T-cell (primary cell): ENCODE measurements around the gene TENT5D. TPM values are rescaled to one million over a fixed set of nuclear protein-coding genes. Genes with fewer than 3 reads are reported as not detected.
A peak's percentile ranks its signal among the peaks of the same experiment; 100 is the strongest.
"Not testable (repeated sequence)": the region's sequence is repeated elsewhere in the genome, so short reads cannot be mapped to it uniquely, and the experiment has no call there.

Experiments used
- ATAC-seq, 4 experiments: fragments of 200-7000 bp in 3 of 4; fragments of 150-1000 bp in 1 of 4; cut with Tn5 transposase; replicated peaks in 1 of 4; 1 replicate in 3 of 4; 2 replicates in 1 of 4; pipeline ENCODE4 v1.10.0; 2021; ENCODE audit warnings: moderate library complexity in 3 of 4, mild to moderate bottlenecking in 2 of 4, moderate number of reproducible peaks in 1 of 4
- CTCF ChIA-PET, 2 donors: fragments of 300-600 bp; sonication (Branson Sonifier 250); formaldehyde crosslinking; loops; one replicate each; lab custom pipeline; 2022; ENCODE audit warnings: antibody characterized with exemption in 2 of 2; lab: Charles Lee
- POLR2A ChIA-PET, 2 donors: fragments of 300-600 bp; sonication (Branson Sonifier 250); formaldehyde crosslinking; loops; one replicate each; lab custom pipeline; 2022; ENCODE audit warnings: antibody characterized with exemption in 2 of 2; lab: Charles Lee
- DNase-seq, 35 experiments: peaks; one replicate each; pipeline versions ENCODE4 v3.0.0 to v3.0.0-alpha.2; 2013 to 2023
- H3K27ac ChIP-seq: one replicate; pipeline ENCODE4 v1.5.1; 2013; ENCODE audit warnings: low read length
- H3K27me3 ChIP-seq, 2 experiments: replicated peaks in 1 of 2; 1 replicate in 1 of 2; 2 replicates in 1 of 2; pipeline versions ENCODE4 v1.6.1 to v1.7.0; 2013; ENCODE audit warnings: low read length in 1 of 2, mixed read lengths in 1 of 2; ENCODE audit not compliant: control insufficient read depth in 2 of 2, insufficient read depth in 2 of 2; ENCODE audit errors: extremely low read depth in 1 of 2
- H3K36me3 ChIP-seq, 2 donors: 1 replicate in 1 of 2; 2 replicates in 1 of 2; pipeline versions ENCODE4 v1.6.1 to v1.7.0; 2013; ENCODE audit warnings: low read length in 1 of 2; ENCODE audit not compliant: control insufficient read depth in 2 of 2, insufficient read depth in 1 of 2; ENCODE audit errors: extremely low read depth in 1 of 2
- H3K4me1 ChIP-seq, 2 experiments: 1 replicate in 1 of 2; 2 replicates in 1 of 2; pipeline versions ENCODE4 v1.6.1 to v1.7.0; 2013; ENCODE audit warnings: low read length in 2 of 2, mixed read lengths in 1 of 2; ENCODE audit not compliant: insufficient read depth in 2 of 2, control insufficient read depth in 1 of 2; ENCODE audit errors: extremely low read depth in 1 of 2
- H3K4me3 ChIP-seq, 2 donors: 1 replicate in 1 of 2; 2 replicates in 1 of 2; pipeline versions ENCODE4 v1.5.1 to v1.7.0; 2013; ENCODE audit warnings: mild to moderate bottlenecking in 2 of 2, low read length in 1 of 2, moderate library complexity in 1 of 2; ENCODE audit not compliant: control insufficient read depth in 1 of 2; ENCODE audit errors: extremely low read depth in 1 of 2
- H3K9me3 ChIP-seq: 2 replicates; pipeline ENCODE4 v1.7.0; 2013
- H3K27ac Mint-ChIP-seq, 2 donors: one replicate each; pipeline ENCODE4 v1.8.0; 2020 to 2021; ENCODE audit warnings: mild to moderate bottlenecking in 2 of 2, mixed read lengths in 2 of 2
- H3K27me3 Mint-ChIP-seq, 2 donors: one replicate each; pipeline ENCODE4 v1.8.0; 2021 to 2022; ENCODE audit warnings: mixed read lengths in 2 of 2
- H3K36me3 Mint-ChIP-seq: one replicate; pipeline ENCODE4 v1.8.0; 2021; ENCODE audit warnings: mixed read lengths
- H3K4me1 Mint-ChIP-seq, 3 donors: one replicate each; pipeline ENCODE4 v1.8.0; 2020 to 2022; ENCODE audit warnings: mixed read lengths in 3 of 3, mild to moderate bottlenecking in 1 of 3
- H3K4me3 Mint-ChIP-seq, 3 donors: one replicate each; pipeline ENCODE4 v1.8.0; 2020 to 2022; ENCODE audit warnings: mild to moderate bottlenecking in 3 of 3, mixed read lengths in 3 of 3, moderate library complexity in 3 of 3
- H3K9me3 Mint-ChIP-seq, 3 donors: one replicate each; pipeline ENCODE4 v1.8.0; 2020 to 2022; ENCODE audit warnings: mixed read lengths in 3 of 3
- WGBS: methylation state at CpG from one replicate; pipeline ENCODE4 v1.1.5; 2013; ENCODE audit warnings: missing lambda C conversion rate; ENCODE audit not compliant: insufficient coverage; 5-methylcytosine and 5-hydroxymethylcytosine counted together
- total RNA-seq, 35 experiments: library from RNA in 6 of 35; stranded (reverse) in 6 of 35; fragments of 120-200 nt in 1 of 35; gene quantifications; one replicate each; pipeline versions ENCODE4 v1.2.1 to v1.2.4 and lab custom pipeline; 2013 to 2026

Gene TENT5D
- total RNA-seq, 5 donors from 2014 or later (not counting 1 experiment from before 2014, with no cell fraction given) = not detected

GRCh38 chrX:80430826-80431504 is 10.7 kb downstream of the TENT5D start:
- no peaks in the 10 kb centered on the region for H3K4me1 Mint-ChIP-seq
- 71% methylated on average over 1 of the region's 3 CpGs for WGBS
- no peaks in the 10 kb centered on the region for H3K27me3 ChIP-seq
- ChIA-PET POLR2A (no interaction called here), CTCF (no interaction called here)
- H3K27me3 Mint-ChIP-seq = peaks cover 0 to 7% of the 10 kb centered on the region in 2 donors
- H3K4me3 ChIP-seq = no peak overlapping the region
- no peak overlapping the region for H3K27ac Mint-ChIP-seq
- ATAC-seq (no peak), DNase-seq (peak in 1 of 35 experiments; percentile 0)
- H3K36me3 ChIP-seq = no peaks in the 10 kb centered on the region
- peaks cover 0 to 5% (median 0%) of the 10 kb centered on the region in 3 donors for H3K9me3 Mint-ChIP-seq
- no peak overlapping the region for H3K4me3 Mint-ChIP-seq
- H3K27ac ChIP-seq = no peak overlapping the region
- no peaks in the 10 kb centered on the region for H3K36me3 Mint-ChIP-seq
- no peaks in the 10 kb centered on the region for H3K4me1 ChIP-seq
- no peaks in the 10 kb centered on the region for H3K9me3 ChIP-seq

- peaks cover 0 to 5% (median 0%) of the 10 kb centered on the region in 3 donors for H3K9me3 Mint-ChIP-seq
- Histone ChIP-seq H3K9me3 (no peaks in the 10 kb centered on the region), H3K4me3 (no peak overlapping the region), H3K27ac (no peak overlapping the region), H3K36me3 (no peaks in the 10 kb centered on the region), H3K27me3 (no peaks in the 10 kb centered on the region), H3K4me1 (no peaks in the 10 kb centered on the region)
- no peak for DNase-seq
- no peak overlapping the region for H3K4me3 Mint-ChIP-seq
- ChIA-PET CTCF (no interaction called here), POLR2A (no interaction called here)
- H3K36me3 Mint-ChIP-seq = no peaks in the 10 kb centered on the region
- ATAC-seq = no peak
- H3K27me3 Mint-ChIP-seq = peaks cover 0 to 7% of the 10 kb centered on the region in 2 donors
- H3K4me1 Mint-ChIP-seq = no peaks in the 10 kb centered on the region
- no peak overlapping the region for H3K27ac Mint-ChIP-seq
Measured at GRCh38 chrX:80431505-80431832, 11.2 kb downstream of the TENT5D start.

- Histone ChIP-seq H3K4me3 (no peak overlapping the region), H3K9me3 (no peaks in the 10 kb centered on the region), H3K27ac (no peak overlapping the region), H3K36me3 (no peaks in the 10 kb centered on the region), H3K4me1 (no peaks in the 10 kb centered on the region), H3K27me3 (no peaks in the 10 kb centered on the region)
- DNase-seq = no peak
- no peaks in the 10 kb centered on the region for H3K4me1 Mint-ChIP-seq
- H3K36me3 Mint-ChIP-seq = no peaks in the 10 kb centered on the region
- H3K9me3 Mint-ChIP-seq = peaks cover 0 to 5% (median 0%) of the 10 kb centered on the region in 3 donors
- ChIA-PET POLR2A (no interaction called here), CTCF (no interaction called here)
- no peak for ATAC-seq
- no peak overlapping the region for H3K4me3 Mint-ChIP-seq
- H3K27me3 Mint-ChIP-seq = peaks cover 0 to 3% of the 10 kb centered on the region in 2 donors
- no peak overlapping the region for H3K27ac Mint-ChIP-seq
- 100% methylated on average over 1 of the region's 3 CpGs for WGBS
Measured at GRCh38 chrX:80432441-80432840, 12.2 kb downstream of the TENT5D start.

GRCh38 chrX:80432863-80433262 is 12.6 kb downstream of the TENT5D start:
- Mint-ChIP-seq H3K9me3 (peaks cover 0 to 5% (median 0%) of the 10 kb centered on the region in 3 donors), H3K27ac (no peak overlapping the region), H3K4me1 (no peaks in the 10 kb centered on the region), H3K36me3 (no peaks in the 10 kb centered on the region), H3K4me3 (no peak overlapping the region), H3K27me3 (no peaks in the 10 kb centered on the region)
- no peaks in the 10 kb centered on the region for H3K27me3 ChIP-seq
- no peaks in the 10 kb centered on the region for H3K36me3 ChIP-seq
- ATAC-seq = no peak
- no peak overlapping the region for H3K4me3 ChIP-seq
- H3K4me1 ChIP-seq = no peaks in the 10 kb centered on the region
- no peak overlapping the region for H3K27ac ChIP-seq
- DNase-seq = no peak
- no peaks in the 10 kb centered on the region for H3K9me3 ChIP-seq
- POLR2A ChIA-PET = no interaction called here
- WGBS = no CpG with 5 or more reads among the region's 1 CpG
- CTCF ChIA-PET = interaction anchor here in 1 of 2 donors (0.5 kb wide), 1 partner anchor 136 kb away, joined by 7 read pairs; no protein-coding TSS in a partner anchor

- DNase-seq, H3K36me3 Mint-ChIP-seq, H3K4me3 ChIP-seq, H3K4me3 Mint-ChIP-seq, H3K27ac Mint-ChIP-seq, H3K27me3 ChIP-seq, H3K27ac ChIP-seq, H3K4me1 Mint-ChIP-seq, H3K9me3 ChIP-seq, POLR2A ChIA-PET, H3K4me1 ChIP-seq, ATAC-seq, H3K36me3 ChIP-seq, CTCF ChIA-PET: not testable (repeated sequence)
- Mint-ChIP-seq H3K27me3 (peaks cover 0 to 14% of the 10 kb centered on the region in 2 donors), H3K9me3 (peaks cover 7 to 17% (median 15%) of the 10 kb centered on the region in 3 donors)
- no CpG with 5 or more reads among the region's 4 CpGs for WGBS
Measured at GRCh38 chrX:80468166-80468565, 47.9 kb downstream of the TENT5D start.

GRCh38 chrX:80471582-80471981 is 51.3 kb downstream of the TENT5D start:
- ChIA-PET CTCF (no interaction called here), POLR2A (no interaction called here)
- peaks cover 0 to 4% of the 10 kb centered on the region in 2 donors for H3K27me3 Mint-ChIP-seq
- H3K4me3 Mint-ChIP-seq = no peak overlapping the region
- H3K27ac Mint-ChIP-seq = no peak overlapping the region
- H3K9me3 Mint-ChIP-seq = peaks cover 7 to 21% (median 15%) of the 10 kb centered on the region in 3 donors
- DNase-seq (no peak), ATAC-seq (no peak)
- H3K36me3 Mint-ChIP-seq = no peaks in the 10 kb centered on the region
- no peaks in the 10 kb centered on the region for H3K36me3 ChIP-seq
- no peaks in the 10 kb centered on the region for H3K4me1 Mint-ChIP-seq
- H3K27me3 ChIP-seq = no peaks in the 10 kb centered on the region
- no peaks in the 10 kb centered on the region for H3K9me3 ChIP-seq
- no peak overlapping the region for H3K27ac ChIP-seq
- no peak overlapping the region for H3K4me3 ChIP-seq
- no peaks in the 10 kb centered on the region for H3K4me1 ChIP-seq

- Histone ChIP-seq H3K4me3 (no peak overlapping the region), H3K9me3 (no peaks in the 10 kb centered on the region), H3K27ac (no peak overlapping the region), H3K4me1 (no peaks in the 10 kb centered on the region), H3K36me3 (no peaks in the 10 kb centered on the region), H3K27me3 (no peaks in the 10 kb centered on the region)
- no peak overlapping the region for H3K27ac Mint-ChIP-seq
- ATAC-seq = no peak
- peaks cover 0 to 19% of the 10 kb centered on the region in 2 donors for H3K27me3 Mint-ChIP-seq
- H3K4me1 Mint-ChIP-seq = no peaks in the 10 kb centered on the region
- H3K36me3 Mint-ChIP-seq = no peaks in the 10 kb centered on the region
- ChIA-PET POLR2A (no interaction called here), CTCF (no interaction called here)
- no peak for DNase-seq
- H3K4me3 Mint-ChIP-seq = no peak overlapping the region
- no peaks in the 10 kb centered on the region for H3K9me3 Mint-ChIP-seq
Measured at GRCh38 chrX:80485543-80485942, 65.3 kb downstream of the TENT5D start.
